Endothelial cell of umbilical vein (primary cell): ENCODE results near the gene TLN1.

Experiments
- CTCF ChIP-seq, 2 donors: IDR thresholded peaks; 1 replicate in 1 of 2; 2 replicates in 1 of 2; pipeline ENCODE4 v1.5.1; 2011; ENCODE audit warnings: low read length in 2 of 2, mild to moderate bottlenecking in 2 of 2, moderate library complexity in 2 of 2, control low read depth in 1 of 2, inconsistent platforms in 1 of 2, low read depth in 1 of 2; ENCODE audit not compliant: insufficient read depth in 1 of 2; ENCODE audit errors: extremely low read depth in 1 of 2
- EZH2 ChIP-seq: IDR thresholded peaks from 2 replicates; pipeline ENCODE4 v1.6.1; 2012; ENCODE audit warnings: borderline replicate concordance, low read depth, mild to moderate bottlenecking, moderate library complexity, low read length, inconsistent platforms; ENCODE audit not compliant: severe bottlenecking
- FOS ChIP-seq: IDR thresholded peaks from 2 replicates; pipeline ENCODE4 v1.6.1; 2011; ENCODE audit warnings: mild to moderate bottlenecking, low read length, moderate library complexity, borderline replicate concordance; ENCODE audit not compliant: insufficient read depth
- GATA2 ChIP-seq: IDR thresholded peaks from 2 replicates; pipeline ENCODE4 v1.7.0; 2011; ENCODE audit warnings: low read depth, mild to moderate bottlenecking, moderate library complexity, mixed read lengths, low read length; ENCODE audit not compliant: insufficient read length, insufficient read depth
- JUN ChIP-seq: IDR thresholded peaks from 2 replicates; pipeline ENCODE4 v1.6.1; 2011; ENCODE audit warnings: borderline replicate concordance, low read depth; ENCODE audit not compliant: insufficient read length, insufficient read depth
- MAX ChIP-seq: IDR thresholded peaks from 2 replicates; pipeline ENCODE4 v1.6.1; 2011; ENCODE audit not compliant: insufficient read depth, insufficient read length
- MYC ChIP-seq: IDR thresholded peaks from one replicate; pipeline ENCODE4 v1.6.1; 2011; ENCODE audit warnings: mild to moderate bottlenecking, low read depth, low read length
- POLR2A ChIP-seq: IDR thresholded peaks from 2 replicates; pipeline ENCODE4 v1.6.1; 2012; ENCODE audit warnings: low read depth, mild to moderate bottlenecking, control low read depth, low read length
- POLR2AphosphoS5 ChIP-seq: IDR thresholded peaks from 2 replicates; pipeline ENCODE4 v1.6.1; 2012; ENCODE audit warnings: low read depth, mild to moderate bottlenecking, control low read depth, low read length, moderate library complexity; ENCODE audit not compliant: insufficient read depth

GRCh38 chr9:35741740-35742139 lies 9.7 kb upstream of the TLN1 start:
- TF ChIP-seq CTCF (IDR thresholded peaks at IDR 0.05; ENCODE audit: extremely low read depth in 1 of 2, insufficient read depth in 1 of 2, low read depth in 1 of 2, low read length in 2 of 2) = no peak
- TF ChIP-seq POLR2AphosphoS5 = no peak
- no peak for TF ChIP-seq EZH2
- no peak for TF ChIP-seq MAX
- TF ChIP-seq POLR2A = no peak
- no peak for TF ChIP-seq GATA2
- TF ChIP-seq FOS = no peak
- TF ChIP-seq MYC = no peak
- no peak for TF ChIP-seq JUN
